ENCODE results near the gene CD300C.
"Not testable (repeated sequence)": the region's sequence is repeated elsewhere in the genome, so short reads cannot be mapped to it uniquely, and the experiment has no call there.

The CD300C gene

GRCh38 chr17:74545843-74546230 lies at the start of gene CD300C:
Gene CD300C (minus strand): TSS chr17:74546115. CDS start chr17:74545782, 333 bp downstream.
- in situ Hi-C loops (cut with MboI; ENCODE audit: low sequenced_read_pairs) = no loop called here

DNA sequence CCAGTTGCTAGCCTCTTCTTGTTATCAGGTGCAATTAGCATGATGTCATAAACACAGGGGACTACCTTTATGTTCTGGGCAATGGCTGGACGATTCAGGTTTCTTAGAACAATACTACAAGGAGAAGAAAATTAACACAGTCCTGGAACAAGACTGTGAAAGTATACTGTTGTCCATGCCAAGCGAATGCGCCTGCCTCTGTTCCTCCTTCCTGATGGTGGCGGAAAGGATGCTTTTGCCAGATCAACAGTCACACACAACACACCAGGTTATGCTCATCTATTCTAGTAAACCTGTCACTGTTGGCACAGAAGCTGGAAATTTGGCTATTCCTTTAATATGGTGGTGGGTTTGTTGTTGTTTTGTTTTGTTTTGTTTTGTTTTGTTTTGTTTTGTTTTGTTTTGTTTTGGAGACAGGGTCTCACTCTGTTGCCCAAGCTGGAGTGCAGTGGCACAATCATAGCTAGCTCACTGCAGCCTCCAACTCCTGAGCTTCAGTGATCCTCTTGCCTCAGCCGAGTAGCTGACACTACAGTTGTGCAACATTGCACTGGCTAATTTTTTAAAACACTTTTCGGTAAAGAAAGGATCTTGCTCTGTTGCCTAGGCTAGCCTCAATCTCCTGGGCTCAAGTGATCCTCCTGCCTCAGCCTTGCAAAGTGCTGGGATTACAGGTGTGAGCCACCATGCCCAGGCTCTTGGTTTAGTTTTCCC lies 49.3 kb upstream of the CD300C start:
- in situ Hi-C loops (cut with MboI; ENCODE audit: low sequenced_read_pairs) = no loop called here

DNA sequence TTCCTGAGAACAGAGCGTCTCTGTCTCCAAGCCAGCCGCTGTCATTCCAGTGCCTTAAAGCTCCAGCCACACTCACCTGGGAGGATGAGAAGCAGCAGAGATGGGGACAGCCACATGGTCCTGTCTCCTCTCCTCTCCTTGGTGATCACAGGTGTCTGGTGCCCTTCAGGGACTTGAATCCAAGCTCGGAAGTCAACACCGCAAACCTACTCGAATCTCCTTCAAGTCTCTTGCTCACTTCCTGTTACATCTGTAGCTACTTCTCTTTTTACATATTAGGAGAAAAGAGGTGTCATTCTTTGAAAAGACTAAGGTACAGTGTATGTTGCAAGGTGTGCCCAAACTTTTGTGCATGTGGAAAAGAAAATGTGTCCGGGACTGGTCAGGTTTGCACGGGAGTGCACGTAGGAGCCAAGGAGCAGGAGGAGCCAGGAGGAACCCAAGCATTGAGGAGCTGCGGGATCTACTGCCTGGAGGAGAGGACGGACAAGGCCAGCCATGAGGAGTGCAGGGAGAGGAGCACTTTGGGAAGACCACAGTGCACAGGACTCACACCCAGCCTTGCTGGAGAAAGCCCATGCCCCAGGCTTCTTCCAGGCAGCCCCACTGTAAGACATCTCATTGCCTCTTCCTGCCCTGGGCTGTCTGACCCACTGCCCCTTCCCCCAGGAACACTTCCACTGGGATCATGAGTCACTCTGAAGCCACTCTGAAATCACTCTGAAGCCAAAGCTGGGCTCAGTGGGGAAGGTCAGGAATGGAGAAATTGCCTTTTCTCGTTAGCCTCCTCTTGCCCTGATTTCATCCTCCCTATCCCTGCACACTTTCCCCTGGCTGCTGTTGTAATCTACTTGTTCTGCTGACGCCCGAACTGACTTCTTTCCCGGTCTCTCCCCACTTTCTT lies 46.4 kb upstream of the CD300C start, which contains the start of gene CD300LD:
CD300LD (minus strand) TSS at position 197 of the 904 bp plus-strand sequence; CDS start at position 116, 81 bp downstream.
- in situ Hi-C loops (cut with MboI; ENCODE audit: low sequenced_read_pairs) = no loop called here

DNA sequence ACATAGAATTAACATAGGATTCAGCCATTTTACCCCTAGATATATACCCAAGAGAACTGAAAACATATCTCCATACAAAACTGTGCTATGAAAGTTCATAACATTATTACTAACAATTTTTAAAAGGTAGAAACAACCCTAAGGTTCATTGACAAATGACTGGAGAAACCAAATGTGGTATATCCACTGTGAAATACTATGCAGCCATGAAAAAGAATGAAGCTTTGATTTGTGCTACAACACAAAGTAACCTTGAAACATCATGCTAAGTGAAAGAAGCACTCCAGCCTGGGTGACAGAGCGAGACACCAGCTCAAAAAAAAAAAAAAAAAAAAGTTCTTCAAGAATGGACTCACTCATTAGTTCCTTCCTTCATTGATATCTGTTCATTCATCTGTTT lies 45.6 kb upstream of the CD300C start:
- in situ Hi-C loops (cut with MboI; ENCODE audit: low sequenced_read_pairs) = no loop called here

- in situ Hi-C loops (cut with MboI; ENCODE audit: low sequenced_read_pairs) = no loop called here
Measured at GRCh38 chr17:74585711-74586110, 39.8 kb upstream of the CD300C start.

GRCh38 chr17:74584292-74585060 lies 38.6 kb upstream of the CD300C start:
- in situ Hi-C loops (cut with MboI; ENCODE audit: low sequenced_read_pairs) = no loop called here

GRCh38 chr17:74582633-74583032 lies 36.7 kb upstream of the CD300C start:
- in situ Hi-C loops (cut with MboI; ENCODE audit: low sequenced_read_pairs) = no loop called here

- in situ Hi-C loops (cut with MboI; ENCODE audit: low sequenced_read_pairs) = no loop called here
Measured at GRCh38 chr17:74579900-74580299, 34.0 kb upstream of the CD300C start.

DNA sequence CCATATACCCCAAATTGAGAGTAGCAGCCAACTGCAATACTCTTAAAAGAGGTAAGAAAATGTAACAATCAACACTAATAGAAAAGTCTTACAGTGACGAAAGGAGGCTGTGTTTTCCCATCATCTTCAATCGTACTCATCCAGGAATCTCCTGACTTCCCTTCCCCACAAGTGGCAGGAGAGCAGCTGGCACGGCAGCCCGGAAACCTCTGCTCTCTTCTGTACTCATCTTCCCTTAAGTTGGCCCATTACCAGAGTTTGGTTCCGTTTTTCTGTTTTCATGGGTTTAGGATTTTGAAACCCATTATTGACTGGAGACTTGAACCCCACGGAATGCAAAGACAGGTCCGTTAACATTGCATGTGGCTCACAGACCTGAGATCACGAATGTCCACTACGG lies 33.1 kb upstream of the CD300C start:
- in situ Hi-C loops (cut with MboI; ENCODE audit: low sequenced_read_pairs) = no loop called here

GRCh38 chr17:74574489-74575142 lies 28.7 kb upstream of the CD300C start:
- in situ Hi-C loops (cut with MboI; ENCODE audit: low sequenced_read_pairs) = no loop called here

DNA sequence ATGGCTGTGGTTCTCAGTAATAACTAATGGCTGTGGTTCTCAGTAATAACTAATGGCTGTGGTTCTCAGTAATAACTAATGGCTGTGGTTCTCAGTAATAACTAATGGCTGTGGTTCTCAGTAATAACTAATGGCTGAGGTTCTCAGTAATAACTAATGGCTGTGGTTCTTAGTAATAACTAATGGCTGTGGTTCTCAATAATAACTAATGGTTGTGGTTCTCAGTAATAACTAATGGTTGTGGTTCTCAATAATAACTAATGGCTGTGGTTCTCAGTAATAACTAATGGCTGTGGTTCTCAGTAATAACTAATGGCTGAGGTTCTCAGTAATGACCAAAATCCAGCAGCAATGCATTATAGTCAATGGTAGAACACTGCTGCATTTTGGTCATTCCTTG lies 27.7 kb upstream of the CD300C start:
- in situ Hi-C loops (cut with MboI; ENCODE audit: low sequenced_read_pairs) = not testable (repeated sequence)

- in situ Hi-C loops (cut with MboI; ENCODE audit: low sequenced_read_pairs) = no loop called here
Measured at GRCh38 chr17:74573169-74573568, 27.3 kb upstream of the CD300C start.

DNA sequence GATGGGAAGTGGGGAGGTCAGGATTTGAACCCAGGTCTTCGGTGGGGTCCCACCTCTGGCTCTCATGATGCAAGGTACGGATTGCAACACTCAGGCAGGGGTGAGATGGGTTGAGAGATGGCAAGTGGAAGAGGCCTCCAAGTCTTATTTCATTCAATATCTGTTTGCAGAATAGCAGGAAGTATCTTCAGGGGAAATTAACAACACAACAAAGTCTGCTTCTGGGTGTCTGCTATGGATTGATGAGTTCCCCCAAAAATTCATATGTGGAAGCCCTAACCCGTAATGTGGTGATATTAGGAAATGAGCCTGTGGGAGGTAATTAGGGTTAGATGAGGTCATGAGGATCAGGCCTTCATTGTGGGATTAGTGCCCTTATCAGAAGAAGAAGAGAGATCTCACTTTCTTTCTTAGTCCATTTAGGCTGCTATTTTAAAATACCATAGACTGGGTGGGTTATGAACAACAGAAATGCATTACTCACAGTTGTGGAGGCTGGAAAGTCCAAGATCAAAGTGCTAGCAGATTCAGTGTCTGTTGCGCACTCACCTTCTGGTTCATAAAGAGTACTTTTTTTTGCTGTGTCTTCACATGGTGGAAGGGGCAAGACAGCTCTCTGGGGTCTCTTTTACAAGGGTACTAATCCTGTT lies 25.8 kb upstream of the CD300C start:
- in situ Hi-C loops (cut with MboI; ENCODE audit: low sequenced_read_pairs) = no loop called here

DNA sequence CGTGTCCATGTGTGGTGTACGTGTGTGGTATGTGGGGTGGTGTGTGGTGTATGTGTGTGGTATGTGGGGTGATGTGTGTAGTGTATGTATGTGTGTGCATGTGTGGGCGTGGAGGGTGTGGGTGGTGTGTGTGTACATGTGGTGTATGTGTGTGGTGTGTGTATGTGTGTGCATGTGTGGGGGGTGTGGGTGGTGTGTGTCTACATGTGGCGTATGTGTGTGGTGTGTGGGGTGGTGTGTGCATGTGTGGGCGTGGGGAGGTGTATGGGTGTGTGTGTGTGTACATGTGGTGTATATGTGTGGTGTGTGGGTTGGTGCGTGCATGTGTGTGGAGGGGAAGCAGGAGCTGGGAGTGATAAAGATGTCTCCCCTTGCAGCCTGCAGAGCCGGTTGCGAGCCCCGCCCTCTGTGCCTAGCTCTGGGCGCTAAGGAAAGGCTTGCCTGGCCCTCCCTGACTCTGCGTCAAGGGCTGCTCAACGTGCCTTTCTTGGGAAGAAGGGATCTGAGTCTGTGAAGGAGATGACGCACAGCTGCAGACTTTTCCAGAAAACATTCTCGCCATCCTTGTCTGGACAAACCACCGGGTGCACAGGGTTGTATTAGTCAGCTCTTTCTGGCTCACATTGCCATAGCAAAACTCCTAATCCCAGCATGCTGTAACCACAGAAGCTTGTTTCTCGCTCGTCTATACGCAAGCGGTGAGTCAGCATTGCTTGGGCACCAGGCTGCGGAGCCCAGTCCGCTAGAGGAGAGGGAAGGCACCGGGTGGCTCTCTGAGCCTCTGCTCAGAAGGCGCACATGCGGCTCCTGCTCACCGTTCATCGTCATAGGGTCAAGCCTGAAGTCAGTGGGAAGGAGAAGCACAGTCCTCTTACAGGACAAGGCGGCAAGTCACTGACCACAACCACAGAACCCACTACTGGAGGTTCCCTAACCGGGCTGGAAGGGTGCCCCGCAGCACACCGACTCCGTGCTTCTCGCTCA lies 23.4 kb upstream of the CD300C start:
- in situ Hi-C loops (cut with MboI; ENCODE audit: low sequenced_read_pairs) = no loop called here

GRCh38 chr17:74568106-74568873 lies 22.4 kb upstream of the CD300C start:
- in situ Hi-C loops (cut with MboI; ENCODE audit: low sequenced_read_pairs) = no loop called here

DNA sequence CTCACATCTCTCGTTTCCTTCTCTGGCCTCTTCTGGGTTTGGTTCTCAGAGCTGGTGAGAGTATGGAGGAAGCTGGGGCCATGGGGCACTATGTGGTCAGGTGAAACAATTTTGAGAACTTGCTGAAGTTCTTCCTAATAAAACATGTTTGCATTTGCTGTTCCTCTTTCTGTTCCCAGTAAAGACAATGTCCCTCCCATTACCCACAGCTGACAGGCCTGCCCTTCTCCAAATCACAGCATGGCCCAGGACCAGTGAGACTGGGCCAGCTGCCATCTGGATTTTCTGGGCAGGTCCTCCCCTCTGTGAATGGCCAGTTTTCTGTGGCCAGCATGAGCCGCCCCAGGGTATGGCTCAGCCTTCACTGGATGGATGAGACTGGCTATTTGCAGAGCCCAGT lies 21.5 kb upstream of the CD300C start, which contains the start of gene CD300H:
CD300H (minus strand) TSS at position 113 of the 400 bp plus-strand sequence.
- in situ Hi-C loops (cut with MboI; ENCODE audit: low sequenced_read_pairs) = no loop called here

- in situ Hi-C loops (cut with MboI; ENCODE audit: low sequenced_read_pairs) = no loop called here
Measured at GRCh38 chr17:74566132-74566753, 20.3 kb upstream of the CD300C start.

DNA sequence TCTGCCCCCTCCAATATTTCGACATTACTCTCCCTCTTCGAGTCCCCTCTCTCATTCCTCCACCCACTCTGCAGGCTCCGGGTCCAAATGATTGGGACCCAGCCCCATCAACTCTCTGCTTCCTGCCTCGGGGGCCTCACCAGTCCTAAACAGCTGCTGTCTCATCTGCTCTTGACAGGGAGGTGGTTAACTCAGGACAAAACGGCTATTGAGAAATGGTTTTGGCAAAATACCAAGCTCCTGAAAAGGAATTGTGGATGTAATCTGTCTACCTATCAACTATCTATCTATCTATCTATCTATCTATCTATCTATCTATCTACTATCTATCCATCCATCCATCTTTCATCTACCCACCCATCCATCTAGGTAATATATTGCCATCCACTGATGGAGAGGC lies 19.2 kb upstream of the CD300C start:
- in situ Hi-C loops (cut with MboI; ENCODE audit: low sequenced_read_pairs) = no loop called here

Measured in HL-60/S4 treated with retinoic acid at 250 ng/mL for 4 days and 3 days (cell line).